ENCODE measurements around the gene CLDN4.

DNA sequence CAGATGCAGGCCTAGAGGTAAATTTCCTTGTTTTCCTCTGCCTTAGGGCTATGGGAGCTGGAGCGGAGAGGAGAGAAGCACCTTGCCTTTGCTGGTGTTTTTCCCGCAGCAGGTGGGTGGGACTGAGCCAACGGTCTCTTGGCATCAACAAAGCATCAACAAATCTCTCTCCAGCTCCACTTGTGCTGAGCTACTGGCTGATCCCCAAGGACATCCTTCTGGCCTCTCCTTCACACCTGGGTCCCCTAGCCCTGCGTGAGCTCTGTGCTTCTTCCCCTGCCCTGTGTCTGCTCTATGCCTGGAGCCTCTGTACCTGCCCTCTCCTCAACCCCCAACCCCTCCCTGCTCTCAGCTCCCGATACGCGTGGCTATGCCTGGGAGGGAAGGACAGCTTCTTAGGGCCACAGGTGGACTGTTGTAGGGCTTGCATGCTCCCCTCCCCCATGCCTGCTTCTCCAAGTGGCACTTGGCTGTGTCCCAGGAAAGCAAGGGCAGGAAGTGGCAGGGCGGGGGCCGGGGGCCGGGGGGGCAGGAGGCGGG is 3.2 kb upstream of the CLDN4 start:
- TF ChIP-seq CTBP1 (IDR thresholded peaks at IDR 0.05; ENCODE audit: borderline replicate concordance) (no peak), BHLHE40 (IDR thresholded peaks at IDR 0.05; ENCODE audit: borderline replicate concordance) (no peak), FOXM1 (IDR thresholded peaks at IDR 0.05; ENCODE audit: borderline replicate concordance) (no peak)
